IMR-90 (cell line): ENCODE measurements around the gene OVCH2. TPM values are rescaled to one million over a fixed set of nuclear protein-coding genes. Genes with fewer than 3 reads are reported as not detected.

Experiments used
- ATAC-seq: fragments of 200-7000 bp; cut with Tn5 transposase; 2 replicates; pipeline ENCODE4 v1.9.1; 2020; ENCODE audit warnings: low read depth, mild to moderate bottlenecking, moderate library complexity
- BruUV-seq: library from RNA; stranded (reverse); fragments of 400-500 nt; replicated peaks from 2 replicates; lab custom pipeline; 2021; lab: Mats Ljungman, UMichigan
- CTCF ChIA-PET: fragments of 300-600 bp; formaldehyde crosslinking; extraction: SDS; loops from one replicate; lab custom pipeline; 2021; ENCODE audit warnings: antibody characterized with exemption; lab: Yijun Ruan, JAX
- POLR2A ChIA-PET: fragments of 300-600 bp; sonication (Branson Sonifier 250); formaldehyde crosslinking; loops from one replicate; lab custom pipeline; 2022; ENCODE audit warnings: antibody characterized with exemption; ENCODE audit not compliant: unreplicated experiment; lab: Charles Lee
- DNase-seq: peaks from one replicate; pipeline ENCODE4 v3.0.0; 2013
- H2AFZ ChIP-seq: replicated peaks from 2 replicates; pipeline ENCODE3; 2013; ENCODE audit warnings: low read length, mild to moderate bottlenecking; ENCODE audit not compliant: poor library complexity
- H2AK5ac ChIP-seq: 2 replicates; pipeline ENCODE4 v1.6.1; 2013; ENCODE audit warnings: low read depth, low read length, inconsistent platforms
- H2AK9ac ChIP-seq: replicated peaks from 2 replicates; pipeline ENCODE3; 2013; ENCODE audit warnings: mild to moderate bottlenecking, low read depth, low read length, moderate library complexity; ENCODE audit not compliant: poor library complexity
- H2BK120ac ChIP-seq: 2 replicates; pipeline ENCODE4 v1.6.1; 2013; ENCODE audit warnings: low read depth, low read length, inconsistent platforms
- H2BK15ac ChIP-seq: 3 replicates; pipeline ENCODE4 v1.6.1; 2013; ENCODE audit warnings: low read depth, low read length, inconsistent platforms
- H2BK20ac ChIP-seq: 2 replicates; pipeline ENCODE4 v1.6.1; 2013; ENCODE audit warnings: low read depth, mild to moderate bottlenecking, inconsistent platforms, low read length, moderate library complexity
- H2BK5ac ChIP-seq: 2 replicates; pipeline ENCODE4 v1.6.1; 2013; ENCODE audit warnings: mild to moderate bottlenecking, low read depth, low read length, inconsistent platforms; ENCODE audit not compliant: poor library complexity, severe bottlenecking
- H3K14ac ChIP-seq: replicated peaks from 2 replicates; pipeline ENCODE4 v1.6.1; 2013; ENCODE audit warnings: low read depth, low read length, inconsistent platforms
- H3K18ac ChIP-seq: 2 replicates; pipeline ENCODE4 v1.6.1; 2013; ENCODE audit warnings: low read depth, low read length, control low read depth
- H3K23ac ChIP-seq: 2 replicates; pipeline ENCODE4 v1.6.1; 2013; ENCODE audit warnings: low read depth, low read length, inconsistent platforms
- H3K27ac ChIP-seq: 2 replicates; pipeline ENCODE4 v1.5.1; 2013; ENCODE audit warnings: mild to moderate bottlenecking, control low read depth, low read length; ENCODE audit not compliant: insufficient read depth
- H3K27me3 ChIP-seq: 2 replicates; pipeline ENCODE4 v1.6.1; 2013; ENCODE audit warnings: low read length; ENCODE audit not compliant: control insufficient read depth, insufficient read depth
- H3K36me3 ChIP-seq: 2 replicates; pipeline ENCODE4 v1.6.1; 2013; ENCODE audit warnings: low read length, mixed read lengths; ENCODE audit not compliant: control insufficient read depth, insufficient read depth
- H3K4ac ChIP-seq: 2 replicates; pipeline ENCODE4 v1.6.1; 2013; ENCODE audit warnings: low read depth, low read length, inconsistent platforms
- H3K4me1 ChIP-seq: 2 replicates; pipeline ENCODE4 v1.6.1; 2013; ENCODE audit warnings: low read length, mixed read lengths; ENCODE audit not compliant: control insufficient read depth, insufficient read depth
- H3K4me2 ChIP-seq: 2 replicates; pipeline ENCODE4 v1.6.1; 2013; ENCODE audit warnings: low read depth, mild to moderate bottlenecking, control low read depth, low read length, moderate library complexity
- H3K4me3 ChIP-seq: 2 replicates; pipeline ENCODE4 v1.5.1; 2013; ENCODE audit warnings: low read depth, mild to moderate bottlenecking, control low read depth, low read length, moderate library complexity; ENCODE audit not compliant: insufficient read depth
- H3K56ac ChIP-seq: 2 replicates; pipeline ENCODE4 v1.6.1; 2013; ENCODE audit warnings: low read length, inconsistent platforms; ENCODE audit not compliant: insufficient read depth; ENCODE audit errors: extremely low read depth
- H3K79me1 ChIP-seq, 2 experiments: 2 replicates each; pipeline ENCODE4 v1.6.1; 2013; ENCODE audit warnings: low read length in 2 of 2, inconsistent platforms in 1 of 2, low read depth in 1 of 2
- H3K9ac ChIP-seq: 2 replicates; pipeline ENCODE4 v1.6.1; 2013; ENCODE audit warnings: low read depth, low read length, control low read depth
- H3K9me1 ChIP-seq: 2 replicates; pipeline ENCODE4 v1.6.1; 2013; ENCODE audit warnings: low read length, inconsistent platforms; ENCODE audit not compliant: insufficient read depth
- H3K9me3 ChIP-seq: 2 replicates; pipeline ENCODE4 v1.6.1; 2013; ENCODE audit warnings: low read length; ENCODE audit not compliant: control insufficient read depth, insufficient read depth
- H4K20me1 ChIP-seq: 2 replicates; pipeline ENCODE4 v1.6.1; 2013; ENCODE audit warnings: low read length, inconsistent platforms; ENCODE audit not compliant: insufficient read depth
- H4K5ac ChIP-seq: 2 replicates; pipeline ENCODE4 v1.6.1; 2013; ENCODE audit warnings: mild to moderate bottlenecking, low read depth, low read length, control low read depth
- H4K8ac ChIP-seq, 2 experiments: 2 replicates each; pipeline ENCODE4 v1.6.1; 2013; ENCODE audit warnings: low read depth in 2 of 2, low read length in 2 of 2, control low read depth in 1 of 2, inconsistent platforms in 1 of 2
- H4K91ac ChIP-seq: 2 replicates; pipeline ENCODE4 v1.6.1; 2013; ENCODE audit warnings: low read depth, low read length, inconsistent platforms; ENCODE audit not compliant: insufficient read depth
- BHLHE40 ChIP-seq: fragments of 150-350 bp; IDR thresholded peaks from 2 replicates; pipeline ENCODE4 v1.6.1; 2016; ENCODE audit warnings: mild to moderate bottlenecking, low read depth, low read length
- CEBPB ChIP-seq: IDR thresholded peaks from 2 replicates; pipeline ENCODE4 v1.6.1; 2012; ENCODE audit warnings: low read depth, low read length, improper control_type of control experiment
- CHD1 ChIP-seq: IDR thresholded peaks from 2 replicates; pipeline ENCODE4 v1.6.1; 2012; ENCODE audit warnings: low read depth, low read length, improper control_type of control experiment
- FOS ChIP-seq: fragments of 150-350 bp; IDR thresholded peaks from 2 replicates; pipeline ENCODE4 v1.6.1; 2016; ENCODE audit warnings: low read depth, low read length
- MAFK ChIP-seq: IDR thresholded peaks from 2 replicates; pipeline ENCODE4 v1.6.1; 2012; ENCODE audit warnings: low read depth, low read length, improper control_type of control experiment
- MXI1 ChIP-seq: IDR thresholded peaks from 2 replicates; pipeline ENCODE4 v1.6.1; 2012; ENCODE audit warnings: low read depth, mild to moderate bottlenecking, low read length, moderate library complexity, borderline replicate concordance
- RAD21 ChIP-seq: IDR thresholded peaks from 2 replicates; pipeline ENCODE4 v1.6.1; 2012; ENCODE audit warnings: low read length, improper control_type of control experiment
- RCOR1 ChIP-seq: IDR thresholded peaks from 2 replicates; pipeline ENCODE4 v1.6.1; 2012; ENCODE audit warnings: mild to moderate bottlenecking, low read length, improper control_type of control experiment; ENCODE audit not compliant: insufficient replicate concordance
- RFX5 ChIP-seq: IDR thresholded peaks from 2 replicates; pipeline ENCODE4 v1.8.0; 2012; ENCODE audit warnings: low read depth, mild to moderate bottlenecking, low read length, moderate library complexity
- WGBS, 2 experiments: methylation state at CpG; one replicate each; pipeline versions ENCODE4 v1.1.5 to v1.1.7; 2013; ENCODE audit warnings: missing lambda C conversion rate in 2 of 2; ENCODE audit not compliant: insufficient read length in 1 of 2; ENCODE audit errors: extremely low coverage in 2 of 2; 5-methylcytosine and 5-hydroxymethylcytosine counted together
- dilution Hi-C: fragments of 300-500 bp; cut with HindIII; formaldehyde crosslinking; loops from one replicate; pipeline ENCODE4 v1.14.3; 2018; ENCODE audit warnings: low sequenced_read_pairs; ENCODE audit not compliant: unreplicated experiment
- in situ Hi-C: fragments of 300-500 bp; cut with MboI; formaldehyde crosslinking; loops from 3 replicates; pipeline ENCODE4 v1.14.3; 2019; ENCODE audit warnings: low sequenced_read_pairs, inconsistent platforms, mixed read lengths
- intact Hi-C: fragments of 100-400 bp; cut with micrococcal nuclease; formaldehyde crosslinking; loops from 2 replicates; pipeline ENCODE4 v1.10.0; 2022
- polyA plus RNA-seq, 3 experiments: library from polyadenylated mRNA; depleted of rRNA; stranded (reverse); fragments of >200 nt; gene quantifications; 2 replicates each; pipeline ENCODE4 v1.2.3, GENCODE V29; 2012; ENCODE audit warnings: low replicate concordance in 1 of 3
- total RNA-seq: library from RNA; depleted of rRNA; stranded (reverse); fragments of >200 nt; gene quantifications from 2 replicates; pipeline ENCODE4 v1.2.3, GENCODE V29; 2012
- TF ChIP-seq, protein P1 (sequence below): conservative IDR thresholded peaks from 2 replicates; pipeline ENCODE4 v1.5.1; 2012; ENCODE audit warnings: mild to moderate bottlenecking, low read depth, low read length, improper control_type of control experiment
- TF ChIP-seq, protein P2 (sequence below): fragments of 150-350 bp; IDR thresholded peaks from 2 replicates; pipeline ENCODE4 v1.6.1; 2017; ENCODE audit warnings: mild to moderate bottlenecking, antibody characterized with exemption, low read length, low read depth

Gene OVCH2
- total and polyA plus RNA-seq, 2 of the 4 experiments (the other 2 are of a cell fraction), result 0.07 TPM; not detected in 1

DNA sequence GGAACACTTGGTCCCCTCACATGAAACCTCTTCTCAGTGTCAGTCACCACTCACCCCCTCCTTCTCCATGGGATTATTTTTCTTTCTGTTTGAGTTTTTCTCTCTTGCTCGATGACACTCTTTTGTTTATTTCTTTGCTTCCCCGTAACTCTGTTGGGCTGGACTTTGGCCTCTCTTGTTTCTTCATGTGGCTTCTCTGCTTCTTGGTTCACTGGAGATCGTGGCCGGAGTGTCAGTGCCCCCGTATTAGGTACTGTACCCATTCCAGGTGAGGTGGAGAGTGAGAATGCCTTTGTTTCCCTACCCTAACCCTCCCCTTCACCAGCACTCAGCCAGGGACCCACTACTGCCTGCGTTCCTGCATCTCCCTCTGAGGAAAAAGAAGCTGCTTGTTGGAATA is 65.5 kb downstream of the OVCH2 start:
- dilution Hi-C loops, result no loop called here
- H3K23ac ChIP-seq, result no peak overlapping the region
- no peak overlapping the region for H2BK5ac ChIP-seq
- no peaks in the 10 kb centered on the region for H4K20me1 ChIP-seq
- H3K27me3 ChIP-seq, result no peaks in the 10 kb centered on the region
- H3K4me1 ChIP-seq, result no peaks in the 10 kb centered on the region
- in situ Hi-C loops, result no loop called here
- H2BK15ac ChIP-seq, result no peak overlapping the region
- POLR2A ChIA-PET, result no interaction called here
- H2BK120ac ChIP-seq, result no peak overlapping the region
- H2BK20ac ChIP-seq, result no peak overlapping the region
- no peak overlapping the region for H2AK9ac ChIP-seq
- intact Hi-C loops, result no loop called here
- ATAC-seq, result no peak
- H3K4ac ChIP-seq, result no peak overlapping the region
- H3K36me3 ChIP-seq, result no peaks in the 10 kb centered on the region; the same call in 1 of the 2 replicates
- CTCF ChIA-PET, result no interaction called here
- no peak overlapping the region for H4K5ac ChIP-seq
- H3K56ac ChIP-seq, result no peak overlapping the region
- H2AFZ ChIP-seq, result no peak overlapping the region
- DNase-seq, result no peak
- H3K14ac ChIP-seq, result no peak overlapping the region
- TF ChIP-seq RCOR1, result no peak
- TF ChIP-seq, protein P1, sequence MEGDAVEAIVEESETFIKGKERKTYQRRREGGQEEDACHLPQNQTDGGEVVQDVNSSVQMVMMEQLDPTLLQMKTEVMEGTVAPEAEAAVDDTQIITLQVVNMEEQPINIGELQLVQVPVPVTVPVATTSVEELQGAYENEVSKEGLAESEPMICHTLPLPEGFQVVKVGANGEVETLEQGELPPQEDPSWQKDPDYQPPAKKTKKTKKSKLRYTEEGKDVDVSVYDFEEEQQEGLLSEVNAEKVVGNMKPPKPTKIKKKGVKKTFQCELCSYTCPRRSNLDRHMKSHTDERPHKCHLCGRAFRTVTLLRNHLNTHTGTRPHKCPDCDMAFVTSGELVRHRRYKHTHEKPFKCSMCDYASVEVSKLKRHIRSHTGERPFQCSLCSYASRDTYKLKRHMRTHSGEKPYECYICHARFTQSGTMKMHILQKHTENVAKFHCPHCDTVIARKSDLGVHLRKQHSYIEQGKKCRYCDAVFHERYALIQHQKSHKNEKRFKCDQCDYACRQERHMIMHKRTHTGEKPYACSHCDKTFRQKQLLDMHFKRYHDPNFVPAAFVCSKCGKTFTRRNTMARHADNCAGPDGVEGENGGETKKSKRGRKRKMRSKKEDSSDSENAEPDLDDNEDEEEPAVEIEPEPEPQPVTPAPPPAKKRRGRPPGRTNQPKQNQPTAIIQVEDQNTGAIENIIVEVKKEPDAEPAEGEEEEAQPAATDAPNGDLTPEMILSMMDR, result no peak
- TF ChIP-seq CHD1, result no peak
- no peak for TF ChIP-seq MXI1
- no peak for TF ChIP-seq RAD21
- TF ChIP-seq BHLHE40, result no peak
- TF ChIP-seq RFX5, result no peak
- TF ChIP-seq CEBPB, result no peak
- no peak for TF ChIP-seq FOS
- no peak for TF ChIP-seq MAFK
- TF ChIP-seq, protein P2, sequence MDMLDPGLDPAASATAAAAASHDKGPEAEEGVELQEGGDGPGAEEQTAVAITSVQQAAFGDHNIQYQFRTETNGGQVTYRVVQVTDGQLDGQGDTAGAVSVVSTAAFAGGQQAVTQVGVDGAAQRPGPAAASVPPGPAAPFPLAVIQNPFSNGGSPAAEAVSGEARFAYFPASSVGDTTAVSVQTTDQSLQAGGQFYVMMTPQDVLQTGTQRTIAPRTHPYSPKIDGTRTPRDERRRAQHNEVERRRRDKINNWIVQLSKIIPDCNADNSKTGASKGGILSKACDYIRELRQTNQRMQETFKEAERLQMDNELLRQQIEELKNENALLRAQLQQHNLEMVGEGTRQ, result no peak
- H4K8ac ChIP-seq, result no peak overlapping the region
- BruUV-seq, result no TSS peak
- H3K9me3 ChIP-seq, result no peaks in the 10 kb centered on the region
- H3K18ac ChIP-seq, result no peak overlapping the region
- no peak overlapping the region for H3K4me3 ChIP-seq
- H3K27ac ChIP-seq, result no peak overlapping the region
- no peak overlapping the region for H2AK5ac ChIP-seq
- no CpG with 5 or more reads among the region's 6 CpGs for WGBS, 2 experiments
- H3K9me1 ChIP-seq, result peaks cover 3% of the 10 kb centered on the region; the same call in 1 of the 2 replicates
- no peak overlapping the region for H4K91ac ChIP-seq
- H3K4me2 ChIP-seq, result no peak overlapping the region
- no peaks in the 10 kb centered on the region for H3K79me1 ChIP-seq
- no peak overlapping the region for H3K9ac ChIP-seq
